ENCODE measurements around the gene SNX33.

Gene SNX33

DNA sequence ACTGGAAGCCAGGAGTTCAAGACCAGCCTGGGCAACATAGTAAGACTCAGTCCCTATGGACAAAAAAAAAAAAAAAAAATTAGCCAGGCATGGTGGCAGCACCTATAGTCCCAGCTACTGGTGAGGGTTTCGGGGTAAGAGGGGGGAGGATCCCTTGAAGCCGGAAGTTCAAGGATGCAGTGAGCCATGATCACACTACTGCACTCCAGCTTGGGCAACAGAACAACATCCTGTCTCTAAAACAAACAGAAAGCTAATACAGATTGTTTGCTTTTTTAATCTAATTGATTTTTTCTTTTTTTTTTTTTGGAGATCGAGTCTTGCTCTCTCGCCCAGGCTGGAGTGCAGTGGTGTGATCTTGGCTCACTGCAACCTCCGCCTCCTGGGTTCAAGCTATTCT lies 6.1 kb upstream of the SNX33 start:
- no peak overlapping the region for H3K27ac ChIP-seq (ENCODE audit: low read depth, low read length)
- H3K9ac ChIP-seq (ENCODE audit: low read length in 5 of 5) = no peak overlapping the region
- H3K4me1 ChIP-seq (ENCODE audit: control insufficient read depth in 5 of 5, insufficient read depth in 5 of 5, low read length in 5 of 5) = peaks cover 16 to 49% (median 45%) of the 10 kb centered on the region in 5 donors
- no peaks in the 10 kb centered on the region for H3K9me3 ChIP-seq (ENCODE audit: control insufficient read depth in 5 of 5, low read length in 5 of 5)
- no peaks in the 10 kb centered on the region for H3K36me3 ChIP-seq (ENCODE audit: control insufficient read depth in 5 of 5, insufficient read depth in 5 of 5, low read length in 5 of 5)
- no peak overlapping the region for H3K4me3 ChIP-seq (ENCODE audit: low read depth in 1 of 5, low read length in 5 of 5)
- H3K27me3 ChIP-seq (ENCODE audit: control insufficient read depth in 5 of 5, insufficient read depth in 4 of 5, low read length in 5 of 5) = no peaks in the 10 kb centered on the region

DNA sequence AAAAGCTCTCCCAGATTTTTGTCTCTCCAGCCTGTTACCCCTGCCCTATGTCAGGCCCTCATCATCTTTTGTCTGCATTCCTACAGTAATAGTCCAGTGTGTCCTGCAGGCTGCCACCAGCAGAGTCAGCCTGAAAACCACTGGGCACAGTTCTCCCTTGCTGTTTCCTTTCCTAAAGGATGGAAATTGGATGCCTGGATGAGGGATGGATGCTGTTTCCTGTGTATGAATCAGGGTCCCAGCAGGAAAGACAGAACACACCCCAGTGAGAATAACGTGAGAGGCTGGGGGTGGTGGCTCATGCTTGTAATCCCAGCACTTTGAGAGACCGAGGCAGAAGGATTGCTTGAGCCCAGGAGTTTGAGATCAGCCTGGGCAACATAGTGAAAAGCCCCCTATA lies 3.3 kb upstream of the SNX33 start:
- peaks cover 16 to 46% (median 37%) of the 10 kb centered on the region in 5 donors for H3K4me1 ChIP-seq (ENCODE audit: control insufficient read depth in 5 of 5, insufficient read depth in 5 of 5, low read length in 5 of 5)
- H3K9ac ChIP-seq (ENCODE audit: low read length in 5 of 5) = no peak overlapping the region
- H3K9me3 ChIP-seq (ENCODE audit: control insufficient read depth in 5 of 5, low read length in 5 of 5) = no peaks in the 10 kb centered on the region
- no peak overlapping the region for H3K4me3 ChIP-seq (ENCODE audit: low read depth in 1 of 5, low read length in 5 of 5)
- H3K36me3 ChIP-seq (ENCODE audit: control insufficient read depth in 5 of 5, insufficient read depth in 5 of 5, low read length in 5 of 5) = peaks cover 0 to 3% (median 0%) of the 10 kb centered on the region in 5 donors
- H3K27ac ChIP-seq (ENCODE audit: low read depth, low read length) = no peak overlapping the region
- H3K27me3 ChIP-seq (ENCODE audit: control insufficient read depth in 5 of 5, insufficient read depth in 4 of 5, low read length in 5 of 5) = no peaks in the 10 kb centered on the region

DNA sequence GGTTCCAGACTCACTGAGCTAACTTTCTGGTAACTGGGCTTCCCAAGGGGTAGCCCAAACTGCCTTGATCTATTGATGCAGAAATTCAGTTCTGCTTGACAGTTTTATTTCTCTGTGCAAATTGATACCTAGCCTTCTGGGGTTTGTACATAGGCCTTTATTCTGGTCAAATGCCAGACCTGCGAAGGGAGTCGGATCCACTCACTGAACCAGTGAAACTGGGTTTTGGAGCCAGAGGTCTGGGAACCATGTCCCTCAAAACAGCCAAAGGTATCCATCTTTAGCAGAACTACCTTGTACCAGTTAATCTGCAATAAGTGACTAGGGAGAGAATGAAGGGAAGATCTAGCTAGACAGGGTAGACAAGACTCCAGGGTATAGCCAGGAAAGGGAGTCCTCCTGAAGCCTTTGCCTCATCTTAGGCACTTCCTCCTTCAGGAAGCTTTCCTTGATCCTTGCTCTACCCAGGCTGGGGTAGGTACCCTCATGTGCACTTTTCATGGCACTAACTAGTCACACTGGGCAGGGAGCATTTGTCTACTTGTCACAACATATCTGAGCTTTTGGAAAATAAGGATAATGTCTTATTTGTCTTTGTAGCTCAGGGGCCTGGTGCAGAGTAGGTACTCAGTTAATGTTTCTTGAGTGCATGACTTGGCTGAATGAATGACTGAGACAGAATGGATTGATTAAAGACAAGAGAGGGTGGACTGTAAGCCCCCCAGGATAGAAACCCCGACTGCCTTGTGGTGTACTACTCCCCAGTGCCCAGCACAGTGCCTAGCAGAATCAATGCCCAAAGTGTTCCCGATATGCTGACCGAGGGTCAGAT lies 1.4 kb upstream of the SNX33 start:
- Histone ChIP-seq H3K27me3 (ENCODE audit: control insufficient read depth in 5 of 5, insufficient read depth in 4 of 5, low read length in 5 of 5) (no peaks in the 10 kb centered on the region), H3K9me3 (ENCODE audit: control insufficient read depth in 5 of 5, low read length in 5 of 5) (no peaks in the 10 kb centered on the region), H3K9ac (ENCODE audit: low read length in 5 of 5) (peak overlapping the region; percentile 79 to 94 (median 87)), H3K4me1 (ENCODE audit: control insufficient read depth in 5 of 5, insufficient read depth in 5 of 5, low read length in 5 of 5) (peaks cover 30 to 51% (median 43%) of the 10 kb centered on the region in 5 donors), H3K27ac (ENCODE audit: low read depth, low read length) (peak overlapping the region; percentile 96), H3K36me3 (ENCODE audit: control insufficient read depth in 5 of 5, insufficient read depth in 5 of 5, low read length in 5 of 5) (peaks cover 0 to 14% (median 8%) of the 10 kb centered on the region in 5 donors), H3K4me3 (ENCODE audit: low read depth in 1 of 5, low read length in 5 of 5) (peak overlapping the region; percentile 86 to 96 (median 92))

DNA sequence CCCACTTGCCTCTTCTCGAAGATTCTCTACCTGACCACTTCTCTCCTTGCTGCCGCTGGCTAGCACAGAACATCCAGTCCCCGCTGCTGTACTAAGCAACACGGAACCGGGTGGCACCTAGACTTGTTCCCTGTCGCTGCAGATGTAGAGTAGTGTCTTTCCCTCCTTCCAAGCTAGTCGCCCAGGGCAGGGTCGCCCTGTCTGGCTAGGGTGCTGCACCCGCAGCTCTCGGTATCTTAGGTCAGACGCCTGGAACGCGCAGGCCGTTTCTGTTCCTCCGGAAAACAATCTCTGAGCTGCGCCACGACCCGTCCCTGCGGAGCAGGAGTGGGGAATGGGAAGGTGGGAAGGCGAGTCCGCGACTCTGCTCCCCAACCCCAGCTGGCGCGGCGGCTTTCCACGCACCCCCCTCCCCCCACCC lies 758 bp upstream of the SNX33 start:
- Histone ChIP-seq H3K27me3 (ENCODE audit: control insufficient read depth in 5 of 5, insufficient read depth in 4 of 5, low read length in 5 of 5) (no peaks in the 10 kb centered on the region), H3K4me1 (ENCODE audit: control insufficient read depth in 5 of 5, insufficient read depth in 5 of 5, low read length in 5 of 5) (peaks cover 36 to 57% (median 49%) of the 10 kb centered on the region in 5 donors), H3K27ac (ENCODE audit: low read depth, low read length) (peak overlapping the region; percentile 96), H3K9me3 (ENCODE audit: control insufficient read depth in 5 of 5, low read length in 5 of 5) (no peaks in the 10 kb centered on the region), H3K9ac (ENCODE audit: low read length in 5 of 5) (peak overlapping the region; percentile 79 to 94 (median 87)), H3K36me3 (ENCODE audit: control insufficient read depth in 5 of 5, insufficient read depth in 5 of 5, low read length in 5 of 5) (peaks cover 0 to 14% (median 8%) of the 10 kb centered on the region in 5 donors), H3K4me3 (ENCODE audit: low read depth in 1 of 5, low read length in 5 of 5) (peak overlapping the region; percentile 86 to 96 (median 92))

DNA sequence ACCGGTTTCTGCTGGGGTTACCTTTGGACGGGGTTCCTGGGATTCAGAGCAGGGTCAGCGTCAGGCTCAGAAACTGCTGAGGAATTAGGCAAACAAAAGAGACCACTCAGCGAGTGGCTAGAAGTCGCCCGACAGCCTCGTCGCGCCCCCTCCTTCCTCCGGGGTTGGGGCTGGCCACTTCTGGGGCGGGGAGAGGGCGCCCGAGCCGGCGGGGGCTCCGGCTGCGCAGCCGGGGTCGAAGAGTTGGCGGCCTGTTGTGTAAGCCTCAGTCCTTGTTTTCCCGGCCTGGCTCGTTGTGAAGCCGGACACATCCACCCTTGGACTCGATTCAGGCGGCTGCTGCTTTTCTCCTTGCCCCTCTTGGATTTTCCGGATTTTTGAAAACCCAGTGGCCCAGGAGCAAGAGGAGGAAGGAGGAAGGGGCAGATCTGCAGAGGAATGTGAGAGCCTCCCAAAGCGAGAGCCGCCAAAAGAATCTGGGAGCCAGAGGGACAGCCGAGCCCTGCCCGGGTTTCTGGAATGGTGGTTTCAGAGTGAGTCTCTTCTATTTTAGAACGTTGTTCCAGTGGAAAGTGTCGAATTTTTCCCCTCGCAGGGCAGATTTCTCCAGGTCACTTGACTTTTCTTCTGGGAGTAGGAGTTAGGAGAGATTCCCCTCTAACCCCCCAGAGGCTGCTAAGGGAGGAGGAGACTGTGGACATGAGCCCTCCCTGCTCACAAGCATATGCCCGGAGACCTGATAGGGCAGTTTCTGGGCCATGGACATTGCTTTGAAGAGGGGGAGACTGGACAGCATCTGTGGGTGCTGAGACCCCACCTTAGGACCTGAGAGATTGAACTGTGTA lies 666 bp downstream of the SNX33 start:
- Histone ChIP-seq H3K9me3 (ENCODE audit: control insufficient read depth in 5 of 5, low read length in 5 of 5) (no peaks in the 10 kb centered on the region), H3K36me3 (ENCODE audit: control insufficient read depth in 5 of 5, insufficient read depth in 5 of 5, low read length in 5 of 5) (peaks cover 0 to 14% (median 8%) of the 10 kb centered on the region in 5 donors), H3K9ac (ENCODE audit: low read length in 5 of 5) (peak overlapping the region; percentile 79 to 94 (median 90)), H3K27me3 (ENCODE audit: control insufficient read depth in 5 of 5, insufficient read depth in 4 of 5, low read length in 5 of 5) (no peaks in the 10 kb centered on the region), H3K4me1 (ENCODE audit: control insufficient read depth in 5 of 5, insufficient read depth in 5 of 5, low read length in 5 of 5) (peaks cover 39 to 71% (median 63%) of the 10 kb centered on the region in 5 donors), H3K27ac (ENCODE audit: low read depth, low read length) (peak overlapping the region; percentile 96), H3K4me3 (ENCODE audit: low read depth in 1 of 5, low read length in 5 of 5) (peak overlapping the region; percentile 86 to 96 (median 92))

DNA sequence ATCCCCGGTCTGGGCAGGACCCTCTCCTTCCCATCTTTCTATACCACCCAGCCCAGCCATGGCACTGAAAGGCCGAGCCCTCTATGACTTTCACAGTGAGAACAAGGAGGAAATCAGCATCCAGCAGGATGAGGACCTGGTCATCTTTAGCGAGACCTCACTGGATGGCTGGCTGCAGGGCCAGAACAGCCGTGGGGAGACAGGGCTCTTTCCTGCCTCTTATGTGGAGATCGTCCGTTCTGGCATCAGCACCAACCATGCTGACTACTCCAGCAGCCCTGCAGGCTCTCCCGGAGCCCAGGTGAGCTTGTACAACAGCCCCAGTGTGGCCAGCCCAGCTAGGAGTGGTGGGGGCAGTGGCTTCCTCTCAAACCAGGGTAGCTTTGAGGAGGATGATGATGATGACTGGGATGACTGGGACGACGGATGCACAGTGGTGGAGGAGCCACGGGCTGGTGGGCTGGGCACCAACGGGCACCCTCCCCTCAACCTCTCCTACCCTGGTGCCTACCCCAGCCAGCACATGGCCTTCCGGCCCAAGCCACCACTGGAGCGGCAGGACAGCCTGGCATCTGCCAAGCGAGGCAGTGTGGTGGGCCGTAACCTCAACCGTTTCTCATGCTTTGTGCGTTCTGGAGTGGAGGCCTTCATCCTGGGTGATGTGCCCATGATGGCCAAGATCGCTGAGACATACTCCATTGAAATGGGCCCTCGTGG lies 1.5 kb downstream of the SNX33 start:
- Histone ChIP-seq H3K27ac (ENCODE audit: low read depth, low read length) (peak overlapping the region; percentile 96), H3K9ac (ENCODE audit: low read length in 5 of 5) (peak overlapping the region; percentile 35 to 94 (median 84)), H3K4me3 (ENCODE audit: low read depth in 1 of 5, low read length in 5 of 5) (peak overlapping the region; percentile 86 to 96 (median 92)), H3K9me3 (ENCODE audit: control insufficient read depth in 5 of 5, low read length in 5 of 5) (no peaks in the 10 kb centered on the region), H3K4me1 (ENCODE audit: control insufficient read depth in 5 of 5, insufficient read depth in 5 of 5, low read length in 5 of 5) (peaks cover 41 to 79% (median 70%) of the 10 kb centered on the region in 5 donors), H3K36me3 (ENCODE audit: control insufficient read depth in 5 of 5, insufficient read depth in 5 of 5, low read length in 5 of 5) (peaks cover 0 to 15% (median 8%) of the 10 kb centered on the region in 5 donors), H3K27me3 (ENCODE audit: control insufficient read depth in 5 of 5, insufficient read depth in 4 of 5, low read length in 5 of 5) (no peaks in the 10 kb centered on the region)

DNA sequence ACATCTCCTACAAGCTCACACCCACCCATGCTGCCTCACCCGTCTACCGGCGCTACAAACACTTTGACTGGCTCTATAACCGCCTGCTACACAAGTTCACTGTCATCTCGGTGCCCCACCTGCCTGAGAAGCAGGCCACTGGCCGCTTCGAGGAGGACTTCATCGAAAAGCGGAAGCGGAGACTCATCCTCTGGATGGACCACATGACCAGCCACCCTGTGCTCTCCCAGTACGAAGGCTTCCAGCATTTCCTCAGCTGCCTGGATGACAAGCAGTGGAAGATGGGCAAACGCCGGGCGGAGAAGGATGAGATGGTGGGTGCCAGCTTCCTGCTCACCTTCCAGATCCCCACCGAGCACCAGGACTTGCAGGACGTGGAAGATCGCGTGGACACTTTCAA lies 2.1 kb downstream of the SNX33 start:
- peak overlapping the region; percentile 76 to 96 (median 88) for H3K4me3 ChIP-seq (ENCODE audit: low read depth in 1 of 5, low read length in 5 of 5)

DNA sequence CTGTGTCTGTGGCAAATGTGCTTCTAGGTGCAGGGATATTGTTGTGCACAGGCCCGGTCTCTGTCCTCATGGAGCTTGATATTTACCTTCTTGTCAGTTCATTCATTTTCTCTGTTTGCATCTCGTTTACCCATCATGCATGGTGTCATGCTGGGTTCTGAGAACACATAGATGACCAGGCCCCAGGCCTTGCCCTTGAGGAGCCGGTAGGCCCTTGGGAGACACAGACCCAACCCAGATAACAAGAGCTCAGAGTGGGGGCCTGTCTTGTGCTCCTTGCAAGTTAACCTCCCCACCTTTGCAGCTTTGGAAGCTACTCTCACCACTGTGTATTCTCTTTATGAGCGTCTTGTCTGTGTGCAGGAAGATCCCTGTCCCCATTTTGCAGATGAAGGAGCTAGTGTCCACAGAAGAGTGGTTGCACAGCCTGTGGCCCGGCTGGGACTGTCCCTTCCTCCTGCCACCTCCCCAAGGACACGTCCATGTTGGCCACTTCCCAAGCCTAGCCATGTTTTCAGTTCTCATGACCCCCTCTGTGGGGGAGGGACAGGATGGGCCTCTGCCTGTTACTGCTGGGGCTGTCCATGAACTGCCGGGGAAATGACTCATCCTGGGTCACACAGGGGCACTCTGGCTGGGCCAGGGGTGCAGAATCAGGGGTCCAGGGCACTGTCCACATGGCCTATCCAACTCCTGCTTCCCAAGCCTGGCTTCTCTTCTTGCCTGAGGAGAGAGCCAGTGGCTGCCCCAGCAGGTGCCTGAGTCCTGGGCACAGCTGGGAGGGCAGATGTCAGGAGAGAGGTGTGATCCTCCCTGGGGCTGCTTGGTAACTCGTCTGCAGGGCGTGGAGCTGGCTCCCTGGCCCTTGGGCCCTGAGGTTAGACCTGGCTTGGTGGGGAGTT lies 3.4 kb downstream of the SNX33 start:
- Histone ChIP-seq H3K27me3 (ENCODE audit: control insufficient read depth in 5 of 5, insufficient read depth in 4 of 5, low read length in 5 of 5) (no peaks in the 10 kb centered on the region), H3K36me3 (ENCODE audit: control insufficient read depth in 5 of 5, insufficient read depth in 5 of 5, low read length in 5 of 5) (peaks cover 0 to 29% (median 16%) of the 10 kb centered on the region in 5 donors), H3K27ac (ENCODE audit: low read depth, low read length) (peak overlapping the region; percentile 72), H3K4me1 (ENCODE audit: control insufficient read depth in 5 of 5, insufficient read depth in 5 of 5, low read length in 5 of 5) (peaks cover 41 to 94% (median 85%) of the 10 kb centered on the region in 5 donors), H3K9me3 (ENCODE audit: control insufficient read depth in 5 of 5, low read length in 5 of 5) (no peaks in the 10 kb centered on the region), H3K4me3 (ENCODE audit: low read depth in 1 of 5, low read length in 5 of 5) (peak overlapping the region; percentile 60 to 96 (median 86)), H3K9ac (ENCODE audit: low read length in 5 of 5) (peak overlapping the region in 4 of 5 donors; percentile 53 to 94 (median 65))

More for the DNA sequence above, 2.1 kb downstream of the SNX33 start:
- H3K9me3 ChIP-seq (ENCODE audit: control insufficient read depth in 5 of 5, low read length in 5 of 5) = no peaks in the 10 kb centered on the region
- peak overlapping the region; percentile 50 for H3K27ac ChIP-seq (ENCODE audit: low read depth, low read length)
- H3K36me3 ChIP-seq (ENCODE audit: control insufficient read depth in 5 of 5, insufficient read depth in 5 of 5, low read length in 5 of 5) = peaks cover 0 to 19% (median 10%) of the 10 kb centered on the region in 5 donors
- H3K9ac ChIP-seq (ENCODE audit: low read length in 5 of 5) = peak overlapping the region in 3 of 5 donors; percentile 15 to 94 (median 94)
- H3K4me1 ChIP-seq (ENCODE audit: control insufficient read depth in 5 of 5, insufficient read depth in 5 of 5, low read length in 5 of 5) = peaks cover 41 to 85% (median 76%) of the 10 kb centered on the region in 5 donors
- no peaks in the 10 kb centered on the region for H3K27me3 ChIP-seq (ENCODE audit: control insufficient read depth in 5 of 5, insufficient read depth in 4 of 5, low read length in 5 of 5)

All from subcutaneous abdominal adipose tissue (tissue), 5 donors.